ENCODE results near the gene RERE. TPM values are rescaled to one million over a fixed set of nuclear protein-coding genes. Genes with fewer than 3 reads are reported as not detected.

The RERE gene
- total RNA-seq, 1 donor from 2014 or later: 252 TPM

DNA sequence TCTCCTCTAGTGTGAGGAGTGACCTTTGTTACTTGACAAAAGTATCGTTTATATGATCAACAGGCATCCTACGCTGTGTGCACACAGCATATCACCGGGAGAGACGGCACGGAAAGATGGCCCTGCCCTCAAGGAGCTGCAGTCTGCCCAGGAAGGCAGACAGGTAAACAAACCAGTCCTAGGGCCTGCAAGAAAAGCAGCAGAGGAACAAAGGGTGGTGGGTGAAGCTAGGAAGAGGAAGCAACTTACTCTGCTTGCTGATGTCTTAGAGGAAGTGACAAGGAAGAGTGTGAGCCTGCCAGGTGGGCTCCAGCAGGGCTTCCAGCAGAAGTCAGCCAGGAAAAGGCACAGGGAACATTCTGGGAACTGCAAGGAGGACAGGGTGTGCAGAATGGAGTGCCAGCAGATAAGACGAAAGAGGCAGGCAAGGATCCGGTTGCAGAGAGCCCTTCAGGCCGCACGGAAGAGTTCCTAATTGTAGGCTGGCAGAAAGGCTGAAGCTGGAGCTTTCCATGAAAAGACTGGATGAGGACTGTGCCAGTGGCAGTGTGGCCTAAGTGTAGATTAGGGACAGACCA, 392.8 kb downstream of the RERE start:
- H3K27ac Mint-ChIP-seq (ENCODE audit: unreplicated experiment): peak overlapping the region; percentile 60
- H3K4me3 Mint-ChIP-seq (ENCODE audit: unreplicated experiment): peak overlapping the region; percentile 82
- H3K36me3 Mint-ChIP-seq (ENCODE audit: unreplicated experiment): no peaks in the 10 kb centered on the region
- TF ChIP-seq, protein P1, sequence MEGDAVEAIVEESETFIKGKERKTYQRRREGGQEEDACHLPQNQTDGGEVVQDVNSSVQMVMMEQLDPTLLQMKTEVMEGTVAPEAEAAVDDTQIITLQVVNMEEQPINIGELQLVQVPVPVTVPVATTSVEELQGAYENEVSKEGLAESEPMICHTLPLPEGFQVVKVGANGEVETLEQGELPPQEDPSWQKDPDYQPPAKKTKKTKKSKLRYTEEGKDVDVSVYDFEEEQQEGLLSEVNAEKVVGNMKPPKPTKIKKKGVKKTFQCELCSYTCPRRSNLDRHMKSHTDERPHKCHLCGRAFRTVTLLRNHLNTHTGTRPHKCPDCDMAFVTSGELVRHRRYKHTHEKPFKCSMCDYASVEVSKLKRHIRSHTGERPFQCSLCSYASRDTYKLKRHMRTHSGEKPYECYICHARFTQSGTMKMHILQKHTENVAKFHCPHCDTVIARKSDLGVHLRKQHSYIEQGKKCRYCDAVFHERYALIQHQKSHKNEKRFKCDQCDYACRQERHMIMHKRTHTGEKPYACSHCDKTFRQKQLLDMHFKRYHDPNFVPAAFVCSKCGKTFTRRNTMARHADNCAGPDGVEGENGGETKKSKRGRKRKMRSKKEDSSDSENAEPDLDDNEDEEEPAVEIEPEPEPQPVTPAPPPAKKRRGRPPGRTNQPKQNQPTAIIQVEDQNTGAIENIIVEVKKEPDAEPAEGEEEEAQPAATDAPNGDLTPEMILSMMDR (IDR thresholded peaks at IDR 0.05; ENCODE audit: partially characterized antibody, unreplicated experiment): no peak
- no peak for DNase-seq
- peaks cover 13% of the 10 kb centered on the region for H3K9me3 Mint-ChIP-seq (ENCODE audit: unreplicated experiment)
- peaks cover 10% of the 10 kb centered on the region for H3K27me3 Mint-ChIP-seq (ENCODE audit: unreplicated experiment)
- peaks cover 33% of the 10 kb centered on the region for H3K4me1 Mint-ChIP-seq (ENCODE audit: low read depth, unreplicated experiment)

DNA sequence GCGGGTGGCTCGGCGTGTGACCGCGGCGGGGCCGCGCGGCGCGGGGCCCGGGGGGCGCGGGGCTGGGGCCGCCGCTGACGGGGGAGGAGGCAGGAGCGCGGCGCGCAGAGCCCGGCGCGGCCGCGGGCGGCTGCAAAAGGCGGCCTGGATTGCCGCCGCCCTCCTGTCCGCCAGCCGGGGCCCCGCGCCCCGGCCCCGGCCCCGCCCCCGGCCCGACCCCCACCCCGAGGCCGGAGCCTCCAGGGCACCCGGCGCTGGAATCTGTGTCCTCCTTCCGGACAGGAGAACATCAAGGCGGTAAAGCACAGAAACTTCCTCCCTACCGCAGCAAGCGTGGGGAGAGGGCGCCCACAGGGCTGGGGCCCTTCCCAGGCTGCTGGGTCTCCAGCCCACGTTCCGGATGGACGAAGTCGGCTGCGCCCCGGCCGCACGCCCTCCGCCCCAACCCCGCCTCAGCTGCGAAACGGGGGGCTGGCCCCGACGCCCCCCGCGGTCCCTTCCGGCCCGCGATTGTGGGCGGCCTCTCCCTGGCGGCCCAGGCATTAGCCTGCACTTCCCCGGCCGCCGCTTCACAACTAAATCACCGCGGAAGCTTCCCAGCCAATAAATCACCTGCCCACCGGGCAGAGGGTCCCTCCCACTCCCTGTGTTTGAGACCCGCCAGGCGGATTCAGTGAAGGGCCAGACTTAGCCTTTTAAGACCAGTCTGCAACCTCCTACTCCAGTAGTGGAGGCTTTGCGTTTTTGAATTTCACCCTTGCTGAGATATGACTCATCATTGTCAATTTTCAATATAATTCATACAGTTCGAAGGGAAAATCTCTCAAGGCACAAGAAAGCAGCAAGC, 393.5 kb downstream of the RERE start:
- Mint-ChIP-seq H3K27ac (ENCODE audit: unreplicated experiment) (peak overlapping the region; percentile 60), H3K9me3 (ENCODE audit: unreplicated experiment) (peaks cover 13% of the 10 kb centered on the region), H3K4me3 (ENCODE audit: unreplicated experiment) (peak overlapping the region; percentile 82), H3K27me3 (ENCODE audit: unreplicated experiment) (peaks cover 10% of the 10 kb centered on the region), H3K36me3 (ENCODE audit: unreplicated experiment) (no peaks in the 10 kb centered on the region), H3K4me1 (ENCODE audit: low read depth, unreplicated experiment) (peaks cover 26% of the 10 kb centered on the region)
- TF ChIP-seq, protein P1 (IDR thresholded peaks at IDR 0.05; ENCODE audit: partially characterized antibody, unreplicated experiment): no peak
- peak; percentile 71 for DNase-seq

DNA sequence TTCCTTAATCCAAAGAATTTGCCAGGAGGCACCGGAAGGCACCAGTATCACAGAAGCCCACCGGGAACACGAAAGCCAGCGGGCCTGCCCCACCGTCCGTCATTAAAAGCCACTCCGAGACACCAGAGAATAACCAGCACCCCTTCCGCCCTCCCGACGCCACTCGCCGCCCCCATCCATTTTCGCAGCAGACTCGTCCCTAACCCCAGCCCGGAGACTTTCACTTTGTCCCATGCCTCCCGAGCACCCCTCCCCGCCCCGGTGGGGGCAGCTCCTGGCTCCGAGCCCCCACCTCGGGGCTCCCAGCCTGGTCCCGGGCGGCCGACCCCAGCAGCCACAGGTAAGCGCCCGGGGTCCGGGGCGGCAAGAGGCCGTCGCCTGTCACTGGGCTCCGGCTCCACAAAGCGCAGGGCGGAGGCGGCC, 394.2 kb downstream of the RERE start:
- Mint-ChIP-seq H3K27me3 (ENCODE audit: unreplicated experiment) (peaks cover 10% of the 10 kb centered on the region), H3K36me3 (ENCODE audit: unreplicated experiment) (no peaks in the 10 kb centered on the region), H3K4me1 (ENCODE audit: low read depth, unreplicated experiment) (peaks cover 25% of the 10 kb centered on the region), H3K4me3 (ENCODE audit: unreplicated experiment) (no peak overlapping the region), H3K27ac (ENCODE audit: unreplicated experiment) (no peak overlapping the region), H3K9me3 (ENCODE audit: unreplicated experiment) (peaks cover 13% of the 10 kb centered on the region)
- TF ChIP-seq, protein P1 (IDR thresholded peaks at IDR 0.05; ENCODE audit: partially characterized antibody, unreplicated experiment): no peak
- DNase-seq: peak; percentile 47

DNA sequence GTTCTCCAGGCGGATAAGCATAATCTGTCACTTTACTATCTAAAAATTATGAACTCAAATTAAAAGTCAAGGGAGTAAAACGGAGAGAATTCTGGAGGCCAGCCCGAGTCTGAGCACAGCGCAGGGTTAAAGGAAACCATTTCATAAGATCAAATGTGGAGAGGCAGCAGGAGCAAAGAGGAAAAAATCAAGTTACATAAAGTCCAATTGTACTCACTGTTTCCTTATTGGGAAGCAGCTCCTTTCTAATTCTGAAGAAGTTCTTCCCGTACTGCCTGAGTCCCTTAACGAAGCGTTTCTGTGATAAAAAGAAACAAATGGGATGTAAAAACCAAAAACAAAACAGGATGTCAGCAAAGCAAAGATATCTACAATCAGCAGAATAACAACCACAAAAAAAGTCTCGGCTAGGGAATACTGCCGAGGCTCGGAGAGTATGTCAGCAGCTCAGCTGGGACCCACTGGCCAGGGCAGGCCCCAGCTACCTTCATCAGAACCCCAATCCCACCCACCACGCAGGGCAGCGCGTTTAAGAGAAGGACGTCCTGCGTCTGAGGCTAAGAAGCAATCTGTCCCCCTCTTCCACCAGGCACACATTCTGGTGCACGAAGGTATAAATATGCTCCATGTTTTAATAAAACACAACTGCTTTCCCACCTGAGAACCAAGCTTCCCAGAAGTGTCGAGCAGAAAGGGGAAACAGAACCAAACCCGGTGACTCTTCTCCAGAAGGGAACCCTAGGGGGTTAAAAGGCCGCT, 394.8 kb downstream of the RERE start:
- Mint-ChIP-seq H3K4me1 (ENCODE audit: low read depth, unreplicated experiment) (peaks cover 21% of the 10 kb centered on the region), H3K27ac (ENCODE audit: unreplicated experiment) (no peak overlapping the region), H3K27me3 (ENCODE audit: unreplicated experiment) (peaks cover 10% of the 10 kb centered on the region), H3K36me3 (ENCODE audit: unreplicated experiment) (no peaks in the 10 kb centered on the region), H3K4me3 (ENCODE audit: unreplicated experiment) (no peak overlapping the region), H3K9me3 (ENCODE audit: unreplicated experiment) (peaks cover 13% of the 10 kb centered on the region)
- DNase-seq: peak; percentile 35
- TF ChIP-seq, protein P1 (IDR thresholded peaks at IDR 0.05; ENCODE audit: partially characterized antibody, unreplicated experiment): no peak

Measured in glutamatergic neuron (in vitro differentiated cells).